NB4 (cell line): Measurements from ENCODE around the gene CNNM4.

ENCODE experiments used
- DNase-seq: peaks from one replicate; pipeline ENCODE4 v3.0.0; 2010; ENCODE audit warnings: low read depth
- H3K4me3 ChIP-seq: one replicate; pipeline ENCODE4 v1.5.1; 2011; ENCODE audit warnings: mild to moderate bottlenecking, low read depth, low read length, moderate library complexity
- MYC ChIP-seq: IDR thresholded peaks from 2 replicates; pipeline ENCODE4 v1.6.1; 2011; ENCODE audit warnings: low read depth, low read length
- POLR2A ChIP-seq: IDR thresholded peaks from 2 replicates; pipeline ENCODE4 v1.6.1; 2011; ENCODE audit warnings: mild to moderate bottlenecking; ENCODE audit not compliant: insufficient read length; ENCODE audit errors: extremely low read depth
- TF ChIP-seq, protein P1 (sequence below): IDR thresholded peaks from one replicate; pipeline ENCODE4 v1.5.1; 2012; ENCODE audit warnings: low read depth, low read length
- TF ChIP-seq, protein P2 (sequence below): IDR thresholded peaks from 2 replicates; pipeline ENCODE4 v1.6.1; 2011; ENCODE audit warnings: low read depth, low read length

The CNNM4 gene

DNA sequence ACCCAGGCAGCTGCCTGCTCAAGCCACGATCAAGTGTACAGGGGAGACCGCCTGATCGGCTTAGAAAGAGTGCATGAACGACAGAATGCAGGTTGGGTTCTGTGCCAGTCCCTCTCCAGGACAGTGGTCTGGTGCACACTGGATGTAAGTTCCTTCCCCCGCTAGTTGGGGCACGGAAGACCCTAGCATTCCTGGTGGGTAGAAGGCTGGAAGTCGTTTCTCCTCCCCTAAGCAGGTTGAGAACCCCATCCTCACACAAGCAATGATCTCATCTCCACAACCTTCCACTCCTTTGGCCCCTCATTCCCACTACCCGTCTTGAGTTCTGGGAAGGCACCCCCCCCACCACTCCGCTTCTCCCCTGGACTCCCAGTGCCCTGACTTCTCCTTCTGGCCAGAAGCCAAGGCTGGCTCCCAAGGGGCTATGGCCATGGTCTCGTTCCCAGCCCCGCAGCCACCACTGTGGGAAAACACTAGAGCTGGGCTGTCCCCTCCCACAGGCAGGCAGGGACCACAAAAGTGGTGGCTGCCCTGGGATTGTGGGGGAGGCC lies 98.5 kb downstream of the CNNM4 start:
- no peak for TF ChIP-seq POLR2A
- TF ChIP-seq, protein P1, sequence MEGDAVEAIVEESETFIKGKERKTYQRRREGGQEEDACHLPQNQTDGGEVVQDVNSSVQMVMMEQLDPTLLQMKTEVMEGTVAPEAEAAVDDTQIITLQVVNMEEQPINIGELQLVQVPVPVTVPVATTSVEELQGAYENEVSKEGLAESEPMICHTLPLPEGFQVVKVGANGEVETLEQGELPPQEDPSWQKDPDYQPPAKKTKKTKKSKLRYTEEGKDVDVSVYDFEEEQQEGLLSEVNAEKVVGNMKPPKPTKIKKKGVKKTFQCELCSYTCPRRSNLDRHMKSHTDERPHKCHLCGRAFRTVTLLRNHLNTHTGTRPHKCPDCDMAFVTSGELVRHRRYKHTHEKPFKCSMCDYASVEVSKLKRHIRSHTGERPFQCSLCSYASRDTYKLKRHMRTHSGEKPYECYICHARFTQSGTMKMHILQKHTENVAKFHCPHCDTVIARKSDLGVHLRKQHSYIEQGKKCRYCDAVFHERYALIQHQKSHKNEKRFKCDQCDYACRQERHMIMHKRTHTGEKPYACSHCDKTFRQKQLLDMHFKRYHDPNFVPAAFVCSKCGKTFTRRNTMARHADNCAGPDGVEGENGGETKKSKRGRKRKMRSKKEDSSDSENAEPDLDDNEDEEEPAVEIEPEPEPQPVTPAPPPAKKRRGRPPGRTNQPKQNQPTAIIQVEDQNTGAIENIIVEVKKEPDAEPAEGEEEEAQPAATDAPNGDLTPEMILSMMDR, result no peak
- DNase-seq, result no peak
- H3K4me3 ChIP-seq, result no peak overlapping the region

DNA sequence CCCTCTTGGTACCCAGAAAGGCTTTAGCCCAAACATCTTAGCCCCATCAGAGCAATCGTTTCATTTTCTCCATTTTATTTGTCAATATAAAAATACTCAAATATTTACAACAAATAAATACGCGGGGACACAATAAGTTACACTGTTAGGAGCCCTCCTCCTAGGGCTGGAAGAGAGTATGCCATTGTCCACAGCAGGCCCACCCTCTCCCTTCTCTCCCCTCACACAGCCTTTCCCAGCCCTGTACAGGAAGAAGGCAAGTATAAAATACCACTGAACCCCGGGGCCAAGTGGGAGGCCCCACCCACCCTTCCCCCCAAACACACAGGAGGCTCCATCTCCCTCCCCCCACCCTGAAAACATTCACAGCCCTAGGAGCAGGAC lies 99.0 kb downstream of the CNNM4 start:
- no peak overlapping the region for H3K4me3 ChIP-seq
- no peak for DNase-seq
- TF ChIP-seq, protein P2, sequence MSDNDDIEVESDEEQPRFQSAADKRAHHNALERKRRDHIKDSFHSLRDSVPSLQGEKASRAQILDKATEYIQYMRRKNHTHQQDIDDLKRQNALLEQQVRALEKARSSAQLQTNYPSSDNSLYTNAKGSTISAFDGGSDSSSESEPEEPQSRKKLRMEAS, result no peak
- no peak for TF ChIP-seq MYC
- TF ChIP-seq, protein P1, result no peak
- no peak for TF ChIP-seq POLR2A

DNA sequence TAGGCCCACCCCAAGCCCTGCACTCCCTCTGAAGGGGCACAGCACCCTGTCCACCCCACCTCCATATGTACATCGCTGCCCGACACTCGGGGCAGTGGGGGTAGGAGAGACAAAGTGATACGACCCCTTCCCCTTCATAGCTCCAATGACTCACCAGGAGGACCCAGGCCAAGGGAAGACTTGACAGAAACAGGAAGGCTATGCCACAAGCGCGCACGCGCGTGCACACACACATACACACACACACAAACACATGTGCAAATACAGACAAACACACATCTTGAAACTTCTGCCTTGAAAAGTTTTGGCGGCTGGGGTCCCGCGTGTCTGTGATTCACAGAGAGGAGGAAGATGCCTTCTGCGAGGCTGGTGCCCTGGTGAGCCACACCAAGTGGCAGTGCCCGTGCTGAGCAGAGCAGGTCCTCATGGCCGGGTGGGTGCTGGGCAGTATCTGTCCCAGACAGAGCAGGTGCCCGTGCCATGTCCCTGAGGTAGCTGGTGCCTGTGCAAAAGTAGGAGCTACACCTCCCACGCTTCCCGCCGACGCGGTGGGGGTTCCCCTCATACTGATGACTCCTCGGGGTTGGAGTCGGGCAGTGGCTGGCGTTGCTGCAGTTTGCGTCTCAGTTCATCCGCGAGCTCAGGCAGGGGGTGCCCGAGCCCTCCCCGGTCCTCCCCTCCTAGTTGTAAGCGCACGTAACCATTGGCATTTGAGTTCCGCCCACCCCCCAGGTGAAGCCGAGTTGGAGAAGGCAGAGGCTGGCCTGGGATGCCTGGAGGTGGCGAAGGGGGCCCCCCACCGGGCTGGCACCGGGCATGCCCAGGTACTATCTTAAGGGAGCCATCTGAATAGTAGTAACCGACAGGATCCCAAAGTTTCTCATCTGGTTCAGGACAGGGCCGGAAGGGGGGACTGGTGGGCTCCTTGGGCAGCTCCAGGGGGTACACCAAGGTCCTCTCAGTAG lies 99.6 kb downstream of the CNNM4 start:
- no peak overlapping the region for H3K4me3 ChIP-seq
- no peak for DNase-seq
- TF ChIP-seq MYC (no peak), POLR2A (no peak)
- TF ChIP-seq, protein P1, result no peak
- TF ChIP-seq, protein P2, result no peak

DNA sequence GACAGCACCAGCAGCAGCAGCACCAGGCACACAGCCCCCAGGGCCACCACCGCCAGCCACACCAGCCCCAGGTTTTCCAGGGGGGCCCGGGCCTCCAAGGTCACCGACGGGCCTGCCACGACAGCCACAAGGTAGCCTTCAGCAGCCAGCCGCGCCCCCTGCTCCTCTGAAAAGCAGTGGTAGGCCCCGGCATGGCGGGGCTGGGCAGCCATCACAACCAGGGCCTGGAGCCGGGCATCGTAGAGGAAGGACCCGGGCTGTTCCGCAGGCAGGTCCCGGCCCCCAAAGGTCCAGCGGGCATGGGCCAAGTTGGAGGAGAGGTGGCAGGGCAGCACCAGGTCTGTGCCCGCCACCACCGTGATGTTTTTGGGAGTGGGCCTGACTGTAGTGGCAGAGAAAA lies 100.4 kb downstream of the CNNM4 start:
- TF ChIP-seq, protein P1, result no peak
- TF ChIP-seq, protein P2, result no peak
- no peak for DNase-seq
- H3K4me3 ChIP-seq, result no peak overlapping the region
